K562 (cell line): ENCODE data around the gene NUCKS1. TPM values are rescaled to one million over a fixed set of nuclear protein-coding genes. Genes with fewer than 3 reads are reported as not detected.

Experiments used
- CEBPG ChIP-seq, 3 experiments: fragments of 200-800 bp in 1 of 3; sonication (Bioruptor generic) in 1 of 3; sonication (generic) in 1 of 3; formaldehyde crosslinking in 1 of 3; IDR thresholded peaks in 2 of 3; conservative IDR thresholded peaks in 1 of 3; 2 replicates each; pipeline versions ENCODE4 v1.6.1 to v1.8.0; 2016 to 2022; ENCODE audit warnings: missing compliant biosample characterization in 2 of 3, missing genetic modification characterization in 2 of 3, mild to moderate bottlenecking in 1 of 3, missing genetic modification reagents in 1 of 3
- ELF2 ChIP-seq: fragments of 250-450 bp; sonication (Bioruptor Pico); IDR thresholded peaks from 2 replicates; pipeline ENCODE4 v1.5.0; 2021; ENCODE audit warnings: mild to moderate bottlenecking
- FOSL1 ChIP-seq: fragments of 200-800 bp; sonication (Bioruptor generic); conservative IDR thresholded peaks from 2 replicates; pipeline ENCODE4 v1.6.1; 2016; ENCODE audit warnings: missing genetic modification characterization, missing compliant biosample characterization
- HNRNPH1 ChIP-seq: fragments of 200-400 bp; formaldehyde crosslinking; optimal IDR thresholded peaks from 2 replicates; pipeline ENCODE3; 2017; ENCODE audit warnings: low read depth, mild to moderate bottlenecking, low read length, moderate library complexity
- JUND ChIP-seq, 2 experiments: IDR thresholded peaks; 2 replicates in 1 of 2; 3 replicates in 1 of 2; pipeline ENCODE4 v1.6.1; 2011; ENCODE audit warnings: borderline replicate concordance in 2 of 2, low read depth in 2 of 2, low read length in 2 of 2, improper control_type of control experiment in 1 of 2, missing biosample characterization in 1 of 2, missing genetic modification characterization in 1 of 2, missing genetic modification reagents in 1 of 2
- ZNF143 ChIP-seq: sonication (generic); formaldehyde crosslinking; IDR thresholded peaks from 2 replicates; pipeline ENCODE4 v1.9.0; 2022; ENCODE audit warnings: mild to moderate bottlenecking, missing genetic modification reagents
- ZNF589 ChIP-seq: fragments of 200-800 bp; sonication (Bioruptor generic); IDR thresholded peaks from 2 replicates; pipeline ENCODE4 v1.6.1; 2016; ENCODE audit warnings: low read depth, missing genetic modification characterization, missing compliant biosample characterization
- polyA plus RNA-seq, 8 experiments: library from polyadenylated mRNA; depleted of rRNA in 4 of 8; stranded (reverse) in 5 of 8; unstranded in 3 of 8; fragments of >200 nt; fragmentation: Nextera tagmentation in 2 of 8; fragmentation: Illumina TruSeq in 1 of 8; extraction: Ambion mirVana in 2 of 8; extraction: Trizol in 1 of 8; gene quantifications; 2 replicates each; pipeline versions ENCODE4 v1.2.1 to v1.2.3, GENCODE V29; 2011 to 2014; ENCODE audit warnings: inconsistent platforms in 1 of 8, missing spikeins in 1 of 8
- total RNA-seq, 7 experiments: library from RNA; depleted of rRNA in 6 of 7; stranded (reverse); fragments of >200 nt in 6 of 7; fragmentation: Illumina TruSeq in 2 of 7; extraction: Trizol in 2 of 7; gene quantifications; 2 replicates each; pipeline versions ENCODE4 v1.2.1 to v1.2.3, GENCODE V29; 2011 to 2021; ENCODE audit warnings: low replicate concordance in 1 of 7
- TF ChIP-seq, protein P1 (sequence below), 2 experiments: IDR thresholded peaks in 1 of 2; conservative IDR thresholded peaks in 1 of 2; 2 replicates each; pipeline ENCODE4 v1.6.1; 2016; ENCODE audit warnings: low read depth in 2 of 2, mild to moderate bottlenecking in 1 of 2, missing compliant biosample characterization in 1 of 2, missing genetic modification characterization in 1 of 2, moderate library complexity in 1 of 2
- TF ChIP-seq, protein P2 (sequence below), 2 experiments: fragments of 450-650 bp in 1 of 2; sonication (generic) in 1 of 2; formaldehyde crosslinking in 1 of 2; IDR thresholded peaks in 1 of 2; conservative IDR thresholded peaks in 1 of 2; 2 replicates each; pipeline versions ENCODE4 v1.6.1 to v1.8.1; 2016 to 2023; ENCODE audit warnings: mild to moderate bottlenecking in 2 of 2, moderate library complexity in 2 of 2, inconsistent platforms in 1 of 2, missing genetic modification reagents in 1 of 2

Gene NUCKS1
- total and polyA plus RNA-seq, 9 of the 15 experiments (the other 6 are each of a cell fraction or from before 2014, with no cell fraction given): 66.7 to 244 (median 149) TPM

DNA sequence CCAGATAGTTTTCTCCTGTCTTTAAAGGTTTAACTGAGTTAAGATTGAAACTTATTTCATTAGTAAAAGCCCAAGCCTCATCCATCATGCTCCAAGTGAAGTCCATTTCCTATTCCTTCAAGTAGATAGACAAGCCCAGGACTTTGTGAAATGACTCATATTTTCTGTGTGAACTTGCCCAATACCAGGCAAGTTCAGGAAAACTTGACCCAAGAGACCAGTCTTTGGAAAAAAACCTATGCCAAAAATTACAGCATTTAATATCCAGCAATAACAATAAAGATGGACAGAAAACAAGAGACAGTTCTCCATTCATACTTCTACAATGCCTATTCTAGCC, 25.7 kb upstream of the NUCKS1 start (continued):
- TF ChIP-seq CEBPG (CRISPR knock-in tag; IDR thresholded peaks at IDR 0.05) (no peak), CEBPG (tag; conservative IDR thresholded peaks at IDR 0.05 in 1 of 2, IDR thresholded peaks at IDR 0.05 in 1 of 2) (peak; percentile 67 to 74), ZNF589 (CRISPR knock-in tag) (peak; percentile 13; the same call in 1 of the 2 replicates), FOSL1 (tag) (peak; percentile 82), ELF2 (CRISPR knock-in tag) (no peak), JUND (IDR thresholded peaks at IDR 0.05; ENCODE audit: borderline replicate concordance, low read depth, low read length) (no peak; the same call in 1 of the 2 replicates), JUND (tag; IDR thresholded peaks at IDR 0.05; ENCODE audit: borderline replicate concordance, low read depth, low read length) (0 out of 3 replicates have a peak, but pooled peaks have one; percentile 43), ZNF143 (0 out of 2 replicates have a peak, but pooled peaks have one; percentile 62), HNRNPH1 (no peak)
- TF ChIP-seq, protein P1, sequence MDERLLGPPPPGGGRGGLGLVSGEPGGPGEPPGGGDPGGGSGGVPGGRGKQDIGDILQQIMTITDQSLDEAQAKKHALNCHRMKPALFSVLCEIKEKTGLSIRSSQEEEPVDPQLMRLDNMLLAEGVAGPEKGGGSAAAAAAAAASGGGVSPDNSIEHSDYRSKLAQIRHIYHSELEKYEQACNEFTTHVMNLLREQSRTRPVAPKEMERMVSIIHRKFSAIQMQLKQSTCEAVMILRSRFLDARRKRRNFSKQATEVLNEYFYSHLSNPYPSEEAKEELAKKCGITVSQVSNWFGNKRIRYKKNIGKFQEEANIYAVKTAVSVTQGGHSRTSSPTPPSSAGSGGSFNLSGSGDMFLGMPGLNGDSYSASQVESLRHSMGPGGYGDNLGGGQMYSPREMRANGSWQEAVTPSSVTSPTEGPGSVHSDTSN (CRISPR knock-in tag; IDR thresholded peaks at IDR 0.05; ENCODE audit: low read depth): no peak
- TF ChIP-seq, protein P1 (tag; conservative IDR thresholded peaks at IDR 0.05; ENCODE audit: low read depth): 0 out of 2 replicates have a peak, but pooled peaks have one; percentile 27
- TF ChIP-seq, protein P2, sequence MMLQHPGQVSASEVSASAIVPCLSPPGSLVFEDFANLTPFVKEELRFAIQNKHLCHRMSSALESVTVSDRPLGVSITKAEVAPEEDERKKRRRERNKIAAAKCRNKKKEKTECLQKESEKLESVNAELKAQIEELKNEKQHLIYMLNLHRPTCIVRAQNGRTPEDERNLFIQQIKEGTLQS (IDR thresholded peaks at IDR 0.05): peak; percentile 23; the same call in 1 of the 2 replicates
- TF ChIP-seq, protein P2 (CRISPR knock-in tag; conservative IDR thresholded peaks at IDR 0.05): no peak
